Stimulated activated CD8-positive, alpha-beta memory T cell treated with anti-CD3 and anti-CD28 coated beads, Interleukin-2, amount 100 ng/mL, for 48 hours (primary cell): ENCODE results near the gene SIX6.

Experiments
- DNase-seq, 2 donors: peaks; one replicate each; pipeline ENCODE4 v3.0.0-alpha.2; 2020; ENCODE audit warnings: low read depth in 2 of 2

Gene SIX6

DNA sequence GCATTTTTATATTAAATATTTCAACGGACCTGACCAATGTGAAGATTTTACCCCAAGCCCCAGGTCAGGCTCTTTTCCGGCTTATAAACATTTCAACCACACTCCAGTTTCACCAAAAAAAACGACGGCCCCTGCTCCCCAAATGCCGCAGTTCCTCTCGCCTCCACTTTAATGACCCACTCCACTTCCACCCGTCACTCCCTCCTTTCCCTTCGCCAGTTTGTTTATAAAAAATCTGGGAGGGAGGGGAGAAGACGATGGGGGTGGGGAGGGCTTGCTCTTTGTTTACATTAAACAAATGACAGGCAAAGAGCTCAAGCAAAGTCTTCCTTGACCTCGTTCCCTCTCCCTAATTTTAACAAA, 5.4 kb downstream of the SIX6 start:
- DNase-seq, result no peak

- DNase-seq, result no peak
Observed at GRCh38 chr14:60514741-60515491, 6.0 kb downstream of the SIX6 start.

DNA sequence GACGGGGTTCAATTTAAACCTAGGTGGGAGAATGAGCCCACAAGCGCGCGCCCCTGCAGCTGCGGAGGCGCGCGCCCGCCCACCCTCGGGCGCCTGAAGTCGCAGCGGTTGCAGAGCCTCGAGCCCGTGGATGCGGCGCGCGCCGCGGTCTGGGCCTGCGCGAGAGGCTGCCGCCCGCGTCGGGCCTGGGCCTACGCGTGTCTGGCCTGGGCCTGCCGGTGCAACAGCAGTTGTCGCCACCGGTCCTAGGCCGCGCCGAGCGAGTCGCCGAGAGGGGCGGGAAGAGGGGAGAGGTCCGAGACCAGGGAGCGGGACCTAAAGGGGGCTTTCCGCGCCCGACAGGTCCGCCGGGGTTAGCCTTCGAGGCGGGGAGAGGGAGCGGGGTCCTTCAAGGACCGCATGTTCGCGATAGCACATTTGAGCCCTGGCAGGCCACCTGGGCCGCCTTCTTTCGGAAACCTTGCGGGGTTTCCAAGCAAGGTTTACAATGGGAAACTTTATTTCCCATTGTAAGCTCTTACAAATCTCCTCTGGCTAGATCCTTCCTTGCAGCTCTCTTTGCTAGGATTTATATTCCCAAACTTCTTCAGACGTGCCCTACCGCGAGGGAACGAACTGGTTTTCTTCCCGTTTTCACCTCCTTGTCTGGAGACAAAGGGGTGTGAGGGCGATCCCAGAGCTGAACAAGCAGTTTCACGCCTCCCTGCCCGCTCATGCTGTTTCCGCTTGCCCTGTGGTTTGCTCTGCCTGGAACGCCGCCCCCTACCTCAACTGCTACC, 6.8 kb downstream of the SIX6 start:
- DNase-seq, result no peak

GRCh38 chr14:60532442-60532841, 23.5 kb downstream of the SIX6 start:
- DNase-seq, result no peak

- no peak for DNase-seq
Observed at GRCh38 chr14:60537663-60538062, 28.7 kb downstream of the SIX6 start.

DNA sequence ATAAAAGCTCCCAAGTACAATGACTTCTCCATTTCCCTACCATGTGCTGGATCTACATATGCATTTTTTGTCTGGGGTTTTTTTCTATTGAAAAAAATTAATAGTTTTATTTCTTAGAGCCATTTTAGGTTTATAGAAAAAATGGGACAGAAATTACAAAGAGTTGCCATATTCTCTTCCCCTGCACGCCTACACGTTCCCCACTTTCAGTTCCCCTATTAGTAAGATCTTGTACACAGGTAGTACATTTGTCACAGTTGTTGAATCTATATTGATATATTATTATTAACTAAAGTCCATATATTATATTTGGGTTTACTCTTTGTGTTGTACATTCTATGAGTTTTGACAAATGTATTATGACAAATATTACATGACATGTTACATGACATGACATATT, 35.7 kb downstream of the SIX6 start:
- DNase-seq, result no peak

GRCh38 chr14:60553808-60554207, 44.9 kb downstream of the SIX6 start:
- no peak for DNase-seq

DNA sequence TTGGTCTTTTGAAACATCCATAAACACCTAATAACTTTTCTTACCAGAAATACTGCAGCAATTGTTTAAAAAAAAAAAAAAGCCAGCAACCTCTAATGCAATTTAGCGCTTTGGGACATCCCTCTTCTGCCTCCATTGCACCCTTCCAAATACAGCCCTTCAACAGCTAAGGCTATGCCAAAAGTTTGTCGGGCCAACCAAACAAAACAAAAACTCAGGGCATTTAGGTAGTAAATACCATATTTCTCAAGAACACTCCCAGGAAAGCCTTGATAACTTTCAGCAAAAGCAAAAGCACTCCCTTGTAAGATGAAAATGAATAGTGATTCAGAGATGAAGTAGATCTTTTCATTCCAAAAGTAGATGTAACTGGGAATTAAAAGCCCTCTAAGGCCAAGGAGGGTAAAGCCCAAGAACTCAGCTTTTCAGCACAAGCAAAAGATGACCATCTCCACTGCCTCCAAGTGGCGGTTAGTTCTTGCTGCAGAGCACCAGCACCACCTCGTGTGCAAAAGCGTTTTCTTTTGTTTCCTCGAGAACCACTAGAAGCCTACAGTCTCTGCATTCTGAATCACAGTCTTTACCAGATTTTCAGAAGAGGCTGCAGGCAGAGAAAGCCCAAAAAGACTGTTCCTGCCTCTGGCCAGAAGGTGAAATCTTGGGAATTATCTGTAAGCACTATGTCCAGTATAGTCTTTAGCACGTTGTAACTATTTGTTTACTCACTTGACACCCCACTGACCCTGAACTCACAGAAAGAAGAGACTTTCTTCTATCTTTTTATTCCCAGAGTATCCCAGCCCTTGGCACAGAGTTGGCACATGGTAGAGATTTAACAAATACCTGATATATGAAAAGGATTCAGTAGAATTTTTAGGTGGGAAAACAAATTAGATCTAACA, 53.1 kb downstream of the SIX6 start:
- no peak for DNase-seq
